H9 (cell line): ENCODE results near the gene LRRC55. TPM values are rescaled to one million over a fixed set of nuclear protein-coding genes. Genes with fewer than 3 reads are reported as not detected.
A peak's percentile ranks its signal among the peaks of the same experiment; 100 is the strongest.

Experiments
- DNase-seq: peaks from one replicate; pipeline ENCODE4 v3.0.0-alpha.2; 2017
- H2AFZ ChIP-seq: one replicate; pipeline ENCODE4 v1.6.1; 2013; ENCODE audit warnings: mild to moderate bottlenecking, low read length, control low read depth, moderate library complexity
- H2AK5ac ChIP-seq: 2 replicates; pipeline ENCODE4 v1.6.1; 2013; ENCODE audit warnings: low read length, control low read depth, mixed read lengths; ENCODE audit not compliant: insufficient read length
- H2BK120ac ChIP-seq: one replicate; pipeline ENCODE4 v1.6.1; 2013; ENCODE audit warnings: low read depth, mild to moderate bottlenecking, low read length, control low read depth, inconsistent platforms; ENCODE audit not compliant: poor library complexity, severe bottlenecking
- H2BK12ac ChIP-seq: 2 replicates; pipeline ENCODE4 v1.6.1; 2013; ENCODE audit warnings: low read length, control low read depth, mixed read lengths, low read depth; ENCODE audit not compliant: insufficient read length
- H2BK15ac ChIP-seq: 2 replicates; pipeline ENCODE4 v1.6.1; 2013; ENCODE audit warnings: low read depth, low read length, control low read depth
- H2BK20ac ChIP-seq: one replicate; pipeline ENCODE4 v1.6.1; 2013; ENCODE audit warnings: low read depth, mild to moderate bottlenecking, low read length, control low read depth, inconsistent platforms; ENCODE audit not compliant: poor library complexity, severe bottlenecking
- H2BK5ac ChIP-seq: 2 replicates; pipeline ENCODE4 v1.6.1; 2013; ENCODE audit warnings: low read length, control low read depth, mixed read lengths; ENCODE audit not compliant: insufficient read length
- H3K14ac ChIP-seq: 2 replicates; pipeline ENCODE4 v1.6.1; 2013; ENCODE audit warnings: low read length, control low read depth; ENCODE audit not compliant: insufficient read depth
- H3K18ac ChIP-seq: 2 replicates; pipeline ENCODE4 v1.6.1; 2013; ENCODE audit warnings: low read depth, mild to moderate bottlenecking, mixed read lengths, low read length, control low read depth; ENCODE audit not compliant: insufficient read length
- H3K23ac ChIP-seq: 2 replicates; pipeline ENCODE4 v1.6.1; 2013; ENCODE audit warnings: low read length, control low read depth, mixed read lengths, low read depth; ENCODE audit not compliant: insufficient read length
- H3K23me2 ChIP-seq: 2 replicates; pipeline ENCODE4 v1.6.1; 2013; ENCODE audit warnings: low read depth, mild to moderate bottlenecking, mixed read lengths, low read length, control low read depth; ENCODE audit not compliant: insufficient read length, poor library complexity, severe bottlenecking
- H3K27ac ChIP-seq: 2 replicates; pipeline ENCODE4 v1.5.1; 2013; ENCODE audit warnings: low read length, control low read depth, mixed read lengths, low read depth; ENCODE audit not compliant: insufficient read length
- H3K27me3 ChIP-seq: 2 replicates; pipeline ENCODE4 v1.6.1; 2013; ENCODE audit warnings: low read length, control low read depth, inconsistent platforms; ENCODE audit not compliant: insufficient read depth
- H3K4ac ChIP-seq: 2 replicates; pipeline ENCODE4 v1.6.1; 2013; ENCODE audit warnings: low read depth, mild to moderate bottlenecking, control low read depth, inconsistent platforms, low read length, moderate library complexity
- H3K4me1 ChIP-seq: 2 replicates; pipeline ENCODE4 v1.6.1; 2013; ENCODE audit warnings: low read length, control low read depth, inconsistent platforms; ENCODE audit not compliant: insufficient read depth
- H3K4me2 ChIP-seq: 2 replicates; pipeline ENCODE4 v1.6.1; 2013; ENCODE audit warnings: low read length, control low read depth, mixed read lengths; ENCODE audit not compliant: insufficient read length, insufficient read depth
- H3K56ac ChIP-seq: 2 replicates; pipeline ENCODE4 v1.6.1; 2013; ENCODE audit warnings: low read depth, mild to moderate bottlenecking, mixed read lengths, low read length, control low read depth; ENCODE audit not compliant: insufficient read length
- H3K79me1 ChIP-seq: 2 replicates; pipeline ENCODE4 v1.6.1; 2013; ENCODE audit warnings: low read depth, mild to moderate bottlenecking, moderate library complexity, low read length, control low read depth, inconsistent platforms; ENCODE audit not compliant: insufficient read depth, poor library complexity, severe bottlenecking
- H3K79me2 ChIP-seq: 2 replicates; pipeline ENCODE4 v1.6.1; 2013; ENCODE audit warnings: low read length, control low read depth, inconsistent platforms; ENCODE audit not compliant: insufficient read depth
- H3K9ac ChIP-seq: 2 replicates; pipeline ENCODE4 v1.6.1; 2013; ENCODE audit warnings: low read length, control low read depth, mixed read lengths; ENCODE audit not compliant: insufficient read length; ENCODE audit errors: extremely low read depth
- H3K9me3 ChIP-seq: one replicate; pipeline ENCODE4 v1.6.1; 2013; ENCODE audit warnings: low read depth, low read length, inconsistent platforms; ENCODE audit not compliant: control insufficient read depth
- H3T11ph ChIP-seq: one replicate; pipeline ENCODE4 v1.6.1; 2013; ENCODE audit warnings: mild to moderate bottlenecking, low read length, control low read depth, inconsistent platforms
- H4K20me1 ChIP-seq: one replicate; pipeline ENCODE4 v1.6.1; 2013; ENCODE audit not compliant: control insufficient read depth, insufficient read length, insufficient read depth
- H4K5ac ChIP-seq: 2 replicates; pipeline ENCODE4 v1.6.1; 2013; ENCODE audit warnings: low read depth, mild to moderate bottlenecking, mixed read lengths, low read length, control low read depth; ENCODE audit not compliant: insufficient read length
- H4K8ac ChIP-seq: replicated peaks from 2 replicates; pipeline ENCODE4 v1.6.1; 2013; ENCODE audit warnings: low read length, control low read depth, mixed read lengths, low read depth; ENCODE audit not compliant: insufficient read length
- H4K91ac ChIP-seq: 2 replicates; pipeline ENCODE4 v1.6.1; 2013; ENCODE audit warnings: low read depth, mild to moderate bottlenecking, moderate library complexity, mixed read lengths, low read length, control low read depth; ENCODE audit not compliant: insufficient read length
- H3K27ac Mint-ChIP-seq, 3 experiments: 2 replicates in 2 of 3; 3 replicates in 1 of 3; pipeline ENCODE4 v1.8.0; 2020 to 2021; ENCODE audit warnings: mixed read lengths in 3 of 3, mild to moderate bottlenecking in 1 of 3, moderate library complexity in 1 of 3
- H3K27me3 Mint-ChIP-seq: 2 replicates; pipeline ENCODE4 v1.8.0; 2021; ENCODE audit warnings: low read depth, mild to moderate bottlenecking, moderate library complexity, mixed read lengths
- H3K36me3 Mint-ChIP-seq, 3 experiments: 2 replicates in 2 of 3; 3 replicates in 1 of 3; pipeline ENCODE4 v1.8.0; 2020 to 2021; ENCODE audit warnings: low read depth in 3 of 3, mixed read lengths in 3 of 3; ENCODE audit not compliant: insufficient read depth in 1 of 3
- H3K4me1 Mint-ChIP-seq, 2 experiments: 2 replicates each; pipeline ENCODE4 v1.8.0; 2020; ENCODE audit warnings: mixed read lengths in 2 of 2
- H3K4me3 Mint-ChIP-seq, 2 experiments: 2 replicates in 1 of 2; 3 replicates in 1 of 2; pipeline ENCODE4 v1.8.0; 2020 to 2021; ENCODE audit warnings: mild to moderate bottlenecking in 2 of 2, mixed read lengths in 2 of 2, moderate library complexity in 1 of 2
- H3K9me3 Mint-ChIP-seq, 2 experiments: 2 replicates in 1 of 2; 3 replicates in 1 of 2; pipeline ENCODE4 v1.8.0; 2020; ENCODE audit warnings: mild to moderate bottlenecking in 2 of 2, mixed read lengths in 2 of 2, moderate library complexity in 1 of 2
- WGBS: extraction: QIAGEN DNeasy Blood & Tissue Kit; methylation state at CpG from one replicate; pipeline ENCODE4 v1.1.7; 2013; ENCODE audit warnings: missing lambda C conversion rate, low lambda C conversion rate, mixed read lengths; ENCODE audit not compliant: insufficient read length; ENCODE audit errors: extremely low coverage; 5-methylcytosine and 5-hydroxymethylcytosine counted together
- total RNA-seq: library from RNA; stranded (reverse); gene quantifications from 2 replicates; pipeline ENCODE4 v1.2.1, GENCODE V29; 2021
- TF ChIP-seq, protein P1 (sequence below): fragments of 200-600 bp; sonication (generic); conservative IDR thresholded peaks from 3 replicates; pipeline ENCODE4 v1.8.0; 2021; ENCODE audit warnings: antibody characterized with exemption, mild to moderate bottlenecking

Gene LRRC55
- total RNA-seq, 1 experiment from 2014 or later, result 1.0 TPM

GRCh38 chr11:57203882-57204480 lies 22.2 kb downstream of the LRRC55 start:
- no peak for DNase-seq
- TF ChIP-seq, protein P1, sequence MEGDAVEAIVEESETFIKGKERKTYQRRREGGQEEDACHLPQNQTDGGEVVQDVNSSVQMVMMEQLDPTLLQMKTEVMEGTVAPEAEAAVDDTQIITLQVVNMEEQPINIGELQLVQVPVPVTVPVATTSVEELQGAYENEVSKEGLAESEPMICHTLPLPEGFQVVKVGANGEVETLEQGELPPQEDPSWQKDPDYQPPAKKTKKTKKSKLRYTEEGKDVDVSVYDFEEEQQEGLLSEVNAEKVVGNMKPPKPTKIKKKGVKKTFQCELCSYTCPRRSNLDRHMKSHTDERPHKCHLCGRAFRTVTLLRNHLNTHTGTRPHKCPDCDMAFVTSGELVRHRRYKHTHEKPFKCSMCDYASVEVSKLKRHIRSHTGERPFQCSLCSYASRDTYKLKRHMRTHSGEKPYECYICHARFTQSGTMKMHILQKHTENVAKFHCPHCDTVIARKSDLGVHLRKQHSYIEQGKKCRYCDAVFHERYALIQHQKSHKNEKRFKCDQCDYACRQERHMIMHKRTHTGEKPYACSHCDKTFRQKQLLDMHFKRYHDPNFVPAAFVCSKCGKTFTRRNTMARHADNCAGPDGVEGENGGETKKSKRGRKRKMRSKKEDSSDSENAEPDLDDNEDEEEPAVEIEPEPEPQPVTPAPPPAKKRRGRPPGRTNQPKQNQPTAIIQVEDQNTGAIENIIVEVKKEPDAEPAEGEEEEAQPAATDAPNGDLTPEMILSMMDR, result no peak
- H2AFZ ChIP-seq, result no peak overlapping the region
- no peak overlapping the region for H2BK12ac ChIP-seq
- Mint-ChIP-seq H3K27me3 (no peaks in the 10 kb centered on the region), H3K9me3 (no peaks in the 10 kb centered on the region; a peak in 2 of 5 replicates), H3K36me3 (peaks cover 0 to 2% (median 0%) of the 10 kb centered on the region in 3 experiments; a peak in 1 of 7 replicates), H3K4me1 (peaks cover 31 to 36% of the 10 kb centered on the region in 2 experiments), H3K27ac (peak overlapping the region in 2 of 3 experiments; percentile 57 to 72; a peak in 4 of 7 replicates), H3K4me3 (no peak overlapping the region)
- H3K14ac ChIP-seq, result no peak overlapping the region
- no peak overlapping the region for H4K8ac ChIP-seq
- H3K4me2 ChIP-seq, result no peak overlapping the region
- no peak overlapping the region for H2BK120ac ChIP-seq
- no peaks in the 10 kb centered on the region for H3K9me3 ChIP-seq
- H4K20me1 ChIP-seq, result no peaks in the 10 kb centered on the region
- no peak overlapping the region for H3K23ac ChIP-seq
- peak overlapping the region; percentile 59 for H3K18ac ChIP-seq
- H3K79me2 ChIP-seq, result no peaks in the 10 kb centered on the region
- H3K27ac ChIP-seq, result no peak overlapping the region
- peaks cover 17% of the 10 kb centered on the region; the same call in 1 of the 2 replicates for H3K4me1 ChIP-seq
- H3K9ac ChIP-seq, result no peak overlapping the region
- no peak overlapping the region for H4K91ac ChIP-seq
- no peak overlapping the region for H3K56ac ChIP-seq
- WGBS, result no CpG with 5 or more reads among the region's 7 CpGs
- H2AK5ac ChIP-seq, result no peak overlapping the region
- H3K23me2 ChIP-seq, result peaks cover 2% of the 10 kb centered on the region
- H2BK15ac ChIP-seq, result no peak overlapping the region
- no peaks in the 10 kb centered on the region for H3K79me1 ChIP-seq
- no peak overlapping the region for H4K5ac ChIP-seq
- H3T11ph ChIP-seq, result no peak overlapping the region
- H3K27me3 ChIP-seq, result no peaks in the 10 kb centered on the region; the same call in 1 of the 2 replicates
- H3K4ac ChIP-seq, result no peak overlapping the region
- H2BK5ac ChIP-seq, result no peak overlapping the region
- no peak overlapping the region for H2BK20ac ChIP-seq
